Small intestine (tissue), 7 donors: ENCODE results near the gene CSNK2A2. TPM values are rescaled to one million over a fixed set of nuclear protein-coding genes. Genes with fewer than 3 reads are reported as not detected.

ENCODE experiments used
- DNase-seq, 2 donors: peaks; one replicate each; pipeline versions ENCODE4 v3.0.0 to v3.0.0-alpha.2; 2013
- FAIRE-seq: peaks from 2 replicates; lab custom pipeline; 2012; peaks lifted over from hg19 to GRCh38; lab: Jason Lieb, UNC
- H3K27ac ChIP-seq, 3 donors: one replicate each; pipeline ENCODE4 v1.5.1; 2013; ENCODE audit warnings: low read length in 2 of 3, mild to moderate bottlenecking in 2 of 3, control low read depth in 1 of 3, inconsistent platforms in 1 of 3, low read depth in 1 of 3, moderate library complexity in 1 of 3
- H3K27me3 ChIP-seq, 3 donors: one replicate each; pipeline ENCODE4 v1.6.1; 2013; ENCODE audit warnings: low read length in 3 of 3, inconsistent platforms in 1 of 3; ENCODE audit not compliant: control insufficient read depth in 3 of 3, insufficient read depth in 3 of 3
- H3K36me3 ChIP-seq, 3 donors: one replicate each; pipeline ENCODE4 v1.6.1; 2013; ENCODE audit warnings: low read length in 3 of 3, inconsistent platforms in 1 of 3, low read depth in 1 of 3, mild to moderate bottlenecking in 1 of 3, moderate library complexity in 1 of 3; ENCODE audit not compliant: control insufficient read depth in 3 of 3, insufficient read depth in 2 of 3
- H3K4me1 ChIP-seq, 3 donors: one replicate each; pipeline ENCODE4 v1.6.1; 2013; ENCODE audit warnings: low read length in 2 of 3, inconsistent platforms in 1 of 3, low read depth in 1 of 3, mild to moderate bottlenecking in 1 of 3, moderate library complexity in 1 of 3; ENCODE audit not compliant: control insufficient read depth in 3 of 3, insufficient read depth in 2 of 3
- H3K4me3 ChIP-seq, 3 donors: one replicate each; pipeline ENCODE4 v1.5.1; 2013; ENCODE audit warnings: low read length in 3 of 3, control low read depth in 1 of 3, inconsistent platforms in 1 of 3, low read depth in 1 of 3, mild to moderate bottlenecking in 1 of 3, moderate library complexity in 1 of 3
- H3K9me3 ChIP-seq, 2 donors: one replicate each; pipeline ENCODE4 v1.6.1; 2013; ENCODE audit warnings: low read depth in 1 of 2, low read length in 1 of 2; ENCODE audit not compliant: control insufficient read depth in 2 of 2, insufficient read depth in 1 of 2
- WGBS, 3 donors: extraction: QIAGEN DNeasy Blood & Tissue Kit; methylation state at CpG; one replicate each; pipeline ENCODE4 v1.1.7; 2013; 5-methylcytosine and 5-hydroxymethylcytosine counted together
- polyA plus RNA-seq, 4 donors: library from polyadenylated mRNA; stranded (reverse) in 3 of 4; unstranded in 1 of 4; fragments of 200-250 nt in 3 of 4; fragments of 120-200 nt in 1 of 4; gene quantifications; one replicate each; pipeline versions ENCODE4 v1.2.1 to v1.2.3, GENCODE V29; 2013
- donor health status: healthy with polysubstance abuse.
- donor health status: control.
- donor health status: control.
- donor health status: Bipolar disorder and iron deficiency.
- donor health status: healthy.

The CSNK2A2 gene
- polyA plus RNA-seq, 4 donors: 15.0 to 49.3 (median 20.1) TPM

DNA sequence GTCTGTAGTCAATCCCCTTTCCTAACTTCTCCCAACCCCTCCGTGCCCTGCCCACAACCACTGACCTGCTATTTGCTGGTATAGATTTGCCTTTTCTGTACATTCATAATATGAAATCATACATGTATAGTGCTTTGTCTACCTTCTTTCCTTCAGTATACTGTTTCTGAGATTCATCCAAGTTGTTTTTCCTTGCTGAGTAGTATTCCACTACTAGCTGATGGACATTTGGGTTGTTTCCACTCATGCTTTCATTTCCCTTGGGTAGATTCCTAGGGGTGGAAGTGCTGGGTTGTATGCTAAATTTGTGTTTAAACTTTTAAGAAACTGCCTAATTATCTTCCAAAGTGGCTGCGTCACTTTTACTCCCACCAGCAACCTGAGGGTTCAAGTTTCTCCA is 27.7 kb downstream of the CSNK2A2 start:
- peaks cover 13 to 35% (median 21%) of the 10 kb centered on the region in 3 donors for H3K36me3 ChIP-seq
- no peaks in the 10 kb centered on the region for H3K27me3 ChIP-seq
- 92 to 98% (median 98%) methylated on average over 2 of the region's 2 CpGs for WGBS, 3 donors
- H3K4me1 ChIP-seq: no peaks in the 10 kb centered on the region
- H3K4me3 ChIP-seq: no peak overlapping the region
- FAIRE-seq (no peak), DNase-seq (no peak)
- H3K27ac ChIP-seq: no peak overlapping the region
- no peaks in the 10 kb centered on the region for H3K9me3 ChIP-seq

DNA sequence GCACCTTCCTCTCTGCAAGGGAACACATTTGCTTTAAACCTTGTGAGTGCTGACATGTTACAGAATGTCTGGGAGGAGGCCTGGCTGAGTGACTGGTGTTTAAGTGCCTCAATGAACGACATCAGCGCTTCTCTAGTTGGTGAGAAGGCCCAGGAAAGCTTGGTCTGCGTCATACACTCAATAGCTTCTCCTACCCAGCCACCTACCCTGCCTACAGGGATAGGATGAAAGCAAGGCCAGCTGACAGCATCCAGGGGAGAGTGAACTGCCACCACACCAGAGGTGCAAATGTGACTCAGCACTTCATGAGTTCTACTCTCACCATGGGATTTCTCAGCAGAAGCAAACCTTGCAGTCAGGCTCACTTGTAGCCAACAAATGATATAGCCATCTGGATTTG is 37.1 kb downstream of the CSNK2A2 start:
- Histone ChIP-seq H3K4me1 (no peaks in the 10 kb centered on the region), H3K27ac (no peak overlapping the region), H3K4me3 (no peak overlapping the region), H3K27me3 (no peaks in the 10 kb centered on the region), H3K9me3 (no peaks in the 10 kb centered on the region), H3K36me3 (peaks cover 21 to 43% (median 34%) of the 10 kb centered on the region in 3 donors)
- FAIRE-seq (no peak), DNase-seq (no peak)
- 88 to 96% (median 96%) methylated on average over 3 of the region's 3 CpGs for WGBS, 3 donors

- Histone ChIP-seq H3K36me3 (peaks cover 8 to 33% (median 23%) of the 10 kb centered on the region in 3 donors), H3K27me3 (no peaks in the 10 kb centered on the region), H3K4me1 (no peaks in the 10 kb centered on the region), H3K9me3 (no peaks in the 10 kb centered on the region), H3K27ac (no peak overlapping the region), H3K4me3 (no peak overlapping the region)
- WGBS, 3 donors: 84 to 90% (median 88%) methylated on average over 3 of the region's 3 CpGs
- DNase-seq: no peak
- no peak for FAIRE-seq
These were observed 39.2 kb downstream of the CSNK2A2 start for GRCh38 chr16:58158725-58159124.

DNA sequence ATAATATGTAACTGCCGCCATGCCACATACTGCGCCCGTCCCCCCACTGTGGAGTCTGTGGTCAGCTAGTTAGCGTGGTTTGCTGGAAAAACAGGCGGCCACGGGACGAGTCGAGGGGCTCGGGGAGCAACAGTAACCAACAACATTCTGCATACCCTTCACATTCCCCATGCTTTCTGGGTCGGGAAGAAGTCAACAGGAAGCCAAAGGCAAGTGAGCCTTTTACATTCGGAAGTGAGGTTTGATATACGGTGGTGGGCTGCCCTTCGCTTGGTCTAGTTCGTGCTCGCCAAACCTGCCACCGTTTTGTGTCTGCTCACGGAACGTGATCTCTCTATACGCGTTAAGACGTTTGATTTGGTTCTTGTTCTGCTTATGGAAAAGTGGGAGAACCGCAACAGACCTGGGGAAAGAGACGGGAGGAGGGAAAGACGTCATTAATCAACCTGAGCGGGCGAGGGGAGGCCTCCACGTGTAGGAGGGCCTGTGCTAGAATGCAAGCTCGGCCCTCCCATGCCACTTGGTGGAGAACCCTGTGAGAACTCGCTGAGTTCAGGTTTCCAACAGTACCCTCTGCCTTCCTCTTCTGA is 39.9 kb downstream of the CSNK2A2 start:
- no peaks in the 10 kb centered on the region for H3K4me1 ChIP-seq
- peaks cover 6 to 32% (median 16%) of the 10 kb centered on the region in 3 donors for H3K36me3 ChIP-seq
- WGBS, 3 donors: 85 to 89% (median 88%) methylated on average over 29 of the region's 29 CpGs
- no peaks in the 10 kb centered on the region for H3K27me3 ChIP-seq
- no peak for DNase-seq
- FAIRE-seq: no peak
- no peaks in the 10 kb centered on the region for H3K9me3 ChIP-seq
- H3K27ac ChIP-seq: no peak overlapping the region
- H3K4me3 ChIP-seq: no peak overlapping the region

DNA sequence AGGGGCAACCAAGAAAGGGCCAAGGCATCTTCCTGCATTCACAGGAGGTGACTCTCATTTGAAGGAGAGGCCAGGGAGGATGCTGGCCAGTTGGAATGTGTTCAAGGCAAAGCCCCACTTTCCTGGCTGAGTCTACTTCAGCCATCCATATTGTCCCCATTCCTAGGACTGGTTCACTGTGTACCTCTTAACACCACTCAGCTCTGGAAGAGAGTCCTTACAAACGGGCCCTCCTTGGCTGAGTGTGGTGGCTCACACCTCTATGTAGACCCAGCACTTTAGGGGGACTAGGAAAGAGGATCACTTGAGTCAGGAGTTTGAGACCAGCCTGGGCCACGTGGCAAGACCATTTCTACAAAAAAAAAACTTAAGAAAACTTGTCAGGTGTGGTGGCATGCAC is 40.7 kb downstream of the CSNK2A2 start:
- WGBS, 3 donors: 68 to 90% (median 86%) methylated on average over 2 of the region's 2 CpGs
- no peaks in the 10 kb centered on the region for H3K9me3 ChIP-seq

GRCh38 chr16:58155839-58156238 is 42.1 kb downstream of the CSNK2A2 start:
- WGBS, 3 donors: 49 to 72% (median 57%) methylated on average over 2 of the region's 2 CpGs
- Histone ChIP-seq H3K27ac (no peak overlapping the region), H3K4me3 (no peak overlapping the region), H3K9me3 (no peaks in the 10 kb centered on the region), H3K36me3 (peaks cover 2 to 20% (median 7%) of the 10 kb centered on the region in 3 donors), H3K4me1 (no peaks in the 10 kb centered on the region), H3K27me3 (no peaks in the 10 kb centered on the region)
- DNase-seq (no peak), FAIRE-seq (no peak)

More for the DNA sequence above, 40.7 kb downstream of the CSNK2A2 start:
- H3K27ac ChIP-seq: no peak overlapping the region
- H3K4me3 ChIP-seq: no peak overlapping the region
- DNase-seq: no peak
- H3K27me3 ChIP-seq: no peaks in the 10 kb centered on the region
- FAIRE-seq: no peak
- no peaks in the 10 kb centered on the region for H3K4me1 ChIP-seq
- peaks cover 2 to 28% (median 10%) of the 10 kb centered on the region in 3 donors for H3K36me3 ChIP-seq

DNA sequence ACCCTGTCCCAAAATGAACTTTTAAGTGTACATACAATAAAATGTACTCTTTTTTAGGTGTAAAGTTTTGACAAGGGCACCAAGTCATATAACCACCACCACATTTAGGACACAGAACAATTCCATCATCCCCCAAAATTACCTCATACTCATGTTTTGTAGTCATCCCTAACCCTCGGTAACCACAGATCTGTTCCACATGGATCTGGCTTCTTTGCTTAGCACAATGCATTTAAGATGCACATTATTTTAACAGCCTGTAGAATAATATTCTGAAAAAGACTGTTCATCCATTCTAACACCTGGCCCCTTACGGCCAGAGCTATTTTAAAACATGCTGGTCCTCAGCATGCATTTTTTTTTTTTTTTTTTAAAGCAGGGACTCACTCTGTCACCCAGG is 43.6 kb downstream of the CSNK2A2 start:
- Histone ChIP-seq H3K36me3 (peaks cover 0 to 18% (median 2%) of the 10 kb centered on the region in 3 donors), H3K27me3 (no peaks in the 10 kb centered on the region), H3K9me3 (no peaks in the 10 kb centered on the region), H3K4me1 (no peaks in the 10 kb centered on the region), H3K27ac (no peak overlapping the region), H3K4me3 (no peak overlapping the region)
- WGBS, 3 donors: 85 to 96% (median 90%) methylated on average over 2 of the region's 2 CpGs
- no peak for DNase-seq
- FAIRE-seq: no peak

DNA sequence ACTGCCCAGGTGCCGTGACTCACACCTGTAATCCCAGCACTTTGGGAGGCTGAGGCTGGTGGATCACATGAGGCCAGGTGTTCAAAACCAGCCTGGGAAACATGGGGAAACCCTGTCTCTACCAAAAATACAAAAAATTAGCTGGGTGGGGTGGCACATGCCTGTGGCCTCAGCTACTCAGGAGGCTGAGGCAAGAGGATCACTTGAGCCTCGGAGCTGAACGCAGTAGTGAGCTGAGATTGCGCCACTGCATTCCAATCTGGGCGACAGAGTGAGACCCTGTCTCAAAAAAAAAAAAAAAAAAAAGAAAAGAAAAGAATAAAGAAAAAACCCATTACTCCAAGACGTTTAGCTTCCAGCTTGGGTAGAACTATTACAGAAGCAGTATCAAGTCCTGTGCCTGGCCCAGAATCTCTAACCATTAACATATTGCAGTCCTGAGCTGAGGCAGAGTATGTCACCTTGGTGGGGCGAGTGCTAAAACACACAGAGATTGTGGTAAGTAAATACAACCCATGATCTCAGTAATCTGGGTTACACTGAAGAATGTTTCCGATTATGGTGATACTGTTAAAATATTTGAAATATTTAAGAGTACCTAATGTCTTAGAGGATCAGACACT is 45.5 kb downstream of the CSNK2A2 start:
- no peaks in the 10 kb centered on the region for H3K4me1 ChIP-seq
- DNase-seq (no peak), FAIRE-seq (no peak)
- no peaks in the 10 kb centered on the region for H3K27me3 ChIP-seq
- no peak overlapping the region for H3K27ac ChIP-seq
- H3K9me3 ChIP-seq: no peaks in the 10 kb centered on the region
- H3K4me3 ChIP-seq: no peak overlapping the region
- WGBS, 3 donors: 78 to 84% (median 81%) methylated on average over 8 of the region's 8 CpGs
- peaks cover 0 to 6% (median 0%) of the 10 kb centered on the region in 3 donors for H3K36me3 ChIP-seq
